Spinal cord (tissue), 10 donors: ENCODE measurements around the gene USP11. TPM values are rescaled to one million over a fixed set of nuclear protein-coding genes. Genes with fewer than 3 reads are reported as not detected.

ENCODE experiments used
- DNase-seq, 6 donors: peaks; one replicate each; pipeline versions ENCODE4 v3.0.0 to v3.0.0-alpha.2; 2013 to 2015; ENCODE audit warnings: low spot score in 6 of 6, low read depth in 4 of 6
- H3K27ac ChIP-seq: one replicate; pipeline ENCODE4 v1.5.1; 2013; ENCODE audit warnings: low read depth, low read length, control low read depth
- H3K27me3 ChIP-seq: one replicate; pipeline ENCODE4 v1.6.1; 2013; ENCODE audit warnings: low read length; ENCODE audit not compliant: control insufficient read depth, insufficient read depth
- H3K36me3 ChIP-seq: one replicate; pipeline ENCODE4 v1.6.1; 2013; ENCODE audit warnings: low read length; ENCODE audit not compliant: control insufficient read depth, insufficient read depth
- H3K4me1 ChIP-seq: one replicate; pipeline ENCODE4 v1.6.1; 2013; ENCODE audit warnings: low read length; ENCODE audit not compliant: control insufficient read depth, insufficient read depth
- H3K4me3 ChIP-seq: one replicate; pipeline ENCODE4 v1.5.1; 2013; ENCODE audit warnings: low read depth, low read length, control low read depth
- H3K9me3 ChIP-seq: one replicate; pipeline ENCODE4 v1.6.1; 2013; ENCODE audit warnings: low read length; ENCODE audit not compliant: control insufficient read depth, insufficient read depth
- WGBS: methylation state at CpG from one replicate; pipeline ENCODE4 v1.1.5; 2013; ENCODE audit warnings: missing lambda C conversion rate; ENCODE audit not compliant: insufficient coverage; 5-methylcytosine and 5-hydroxymethylcytosine counted together
- polyA plus RNA-seq, 2 donors: library from polyadenylated mRNA; unstranded; fragments of 120-200 nt; gene quantifications; one replicate each; pipeline ENCODE4 v1.2.1, GENCODE V29; 2013; ENCODE audit not compliant: insufficient read length in 2 of 2
- total RNA-seq, 2 donors: library from RNA; depleted of rRNA in 1 of 2; stranded (reverse); fragments of 120-200 nt in 1 of 2; fragments of >200 nt in 1 of 2; gene quantifications; one replicate each; pipeline versions ENCODE4 v1.2.3 to v1.2.4, GENCODE V29; 2013 to 2014
- donor health status: healthy.

Gene USP11
- total and polyA plus RNA-seq, 4 donors = 75.4 to 251 (median 201) TPM

GRCh38 chrX:47191806-47192401 is 40.9 kb upstream of the USP11 start:
- peak overlapping the region; percentile 62 for H3K4me3 ChIP-seq
- no peak overlapping the region for H3K27ac ChIP-seq
- no peak for DNase-seq
- H3K36me3 ChIP-seq = peaks cover 12% of the 10 kb centered on the region
- WGBS = 36% methylated on average over 7 of the region's 16 CpGs
- H3K4me1 ChIP-seq = peaks cover 47% of the 10 kb centered on the region
- H3K27me3 ChIP-seq = peaks cover 29% of the 10 kb centered on the region
- no peaks in the 10 kb centered on the region for H3K9me3 ChIP-seq

DNA sequence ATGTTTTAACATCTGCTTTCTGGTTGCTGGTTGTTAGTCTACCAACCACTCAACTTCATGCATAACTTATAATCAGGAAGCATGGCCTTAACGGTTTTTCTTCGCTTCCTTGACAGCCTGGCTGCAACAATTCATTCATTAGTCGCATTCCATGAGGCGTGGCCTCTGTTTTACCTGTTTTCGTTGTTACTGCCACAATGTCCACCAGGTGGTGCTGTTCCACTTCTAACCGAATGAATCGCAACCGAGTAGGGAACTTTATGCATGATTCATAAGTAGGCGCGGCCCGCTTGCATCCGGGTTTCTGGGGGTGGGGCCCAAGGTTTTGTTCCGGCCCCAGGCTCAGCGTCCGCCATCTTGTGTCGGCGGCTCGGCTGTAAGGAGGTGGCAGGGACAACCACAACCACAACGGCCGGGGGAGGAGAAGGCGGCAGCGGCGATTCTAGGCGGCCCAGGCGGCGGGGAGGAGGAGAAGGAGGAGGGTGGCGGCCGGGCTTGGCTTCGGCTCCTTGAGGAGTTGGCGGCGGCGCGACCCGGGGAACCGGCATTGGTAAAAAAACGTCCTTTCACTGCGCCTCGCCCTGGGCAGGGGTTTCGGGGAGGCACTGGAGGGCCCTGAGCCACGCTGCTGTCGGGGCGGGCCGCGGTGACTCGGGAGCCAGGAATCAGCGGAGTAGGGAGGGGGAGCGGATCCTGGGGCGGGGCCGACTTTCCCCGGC is 39.2 kb upstream of the USP11 start, which contains the start of gene UBA1:
Gene UBA1 (plus strand): TSS at position 355 of the 719 bp plus-strand sequence. CDS start 4,974 bp downstream, outside the sequence.
- Histone ChIP-seq H3K4me1 (peaks cover 55% of the 10 kb centered on the region), H3K9me3 (no peaks in the 10 kb centered on the region), H3K27ac (peak within 1 kb of the TSS; percentile 91), H3K36me3 (peaks cover 16% of the 10 kb centered on the region), H3K27me3 (peaks cover 22% of the 10 kb centered on the region), H3K4me3 (peak within 1 kb of the TSS; percentile 88)
- WGBS = under 1% methylated on average over 50 of the region's 50 CpGs
- DNase-seq = peak; percentile 78 to 99 (median 98)

- no peaks in the 10 kb centered on the region for H3K9me3 ChIP-seq
- H3K27me3 ChIP-seq = peaks cover 20% of the 10 kb centered on the region
- peaks cover 23% of the 10 kb centered on the region for H3K36me3 ChIP-seq
- WGBS = 11% methylated on average over 14 of the region's 14 CpGs
- H3K4me3 ChIP-seq = peak overlapping the region; percentile 88
- H3K4me1 ChIP-seq = peaks cover 55% of the 10 kb centered on the region
- H3K27ac ChIP-seq = peak overlapping the region; percentile 91
- peak in 1 of 6 donors; percentile 16 for DNase-seq
Measured at GRCh38 chrX:47194194-47194787, 38.5 kb upstream of the USP11 start.

DNA sequence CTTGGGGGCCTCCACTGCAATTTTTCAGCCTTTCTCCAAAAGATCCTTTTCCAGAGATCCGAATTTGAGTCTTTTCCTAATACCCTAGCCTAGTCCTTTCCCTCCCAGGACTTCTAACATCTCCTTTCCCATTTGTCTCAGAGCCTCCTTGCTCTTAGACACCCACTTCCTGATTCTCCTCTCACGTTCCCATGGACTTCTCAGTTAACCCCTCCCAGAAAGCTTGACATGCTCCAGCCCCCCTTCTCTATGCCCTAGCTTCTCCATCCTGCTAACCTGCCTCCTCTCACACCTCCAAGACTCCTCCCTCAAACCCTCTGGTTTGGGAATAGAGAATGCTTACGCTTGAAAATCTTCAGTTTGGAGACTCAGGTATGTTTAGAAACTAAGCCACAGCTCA is 36.7 kb upstream of the USP11 start:
- no peak for DNase-seq
- Histone ChIP-seq H3K9me3 (no peaks in the 10 kb centered on the region), H3K27ac (no peak overlapping the region), H3K36me3 (peaks cover 41% of the 10 kb centered on the region), H3K27me3 (peaks cover 7% of the 10 kb centered on the region), H3K4me1 (peaks cover 44% of the 10 kb centered on the region), H3K4me3 (no peak overlapping the region)
- WGBS = 64% methylated on average over 2 of the region's 3 CpGs

DNA sequence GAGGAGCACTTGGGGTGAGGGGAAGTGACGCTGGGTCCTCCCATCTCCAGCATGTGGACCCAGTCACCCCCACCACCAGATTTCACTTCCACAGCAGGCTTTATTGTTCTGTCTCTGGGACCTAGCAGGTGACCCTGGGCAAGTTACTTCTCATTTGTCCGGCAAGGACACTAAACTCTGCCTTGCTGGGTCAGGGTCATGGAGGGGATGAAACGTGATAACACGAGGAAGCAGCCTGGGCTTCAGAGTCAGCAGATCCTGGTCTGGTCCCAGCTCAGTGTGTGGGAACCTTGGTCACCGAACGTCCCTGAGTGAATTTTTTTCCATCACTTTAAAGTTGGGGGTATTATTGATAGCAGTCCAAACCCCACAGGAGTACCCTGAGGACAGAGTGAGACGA is 35.3 kb upstream of the USP11 start:
- WGBS = 66% methylated on average over 5 of the region's 7 CpGs
- no peak for DNase-seq
- H3K4me3 ChIP-seq = no peak overlapping the region

DNA sequence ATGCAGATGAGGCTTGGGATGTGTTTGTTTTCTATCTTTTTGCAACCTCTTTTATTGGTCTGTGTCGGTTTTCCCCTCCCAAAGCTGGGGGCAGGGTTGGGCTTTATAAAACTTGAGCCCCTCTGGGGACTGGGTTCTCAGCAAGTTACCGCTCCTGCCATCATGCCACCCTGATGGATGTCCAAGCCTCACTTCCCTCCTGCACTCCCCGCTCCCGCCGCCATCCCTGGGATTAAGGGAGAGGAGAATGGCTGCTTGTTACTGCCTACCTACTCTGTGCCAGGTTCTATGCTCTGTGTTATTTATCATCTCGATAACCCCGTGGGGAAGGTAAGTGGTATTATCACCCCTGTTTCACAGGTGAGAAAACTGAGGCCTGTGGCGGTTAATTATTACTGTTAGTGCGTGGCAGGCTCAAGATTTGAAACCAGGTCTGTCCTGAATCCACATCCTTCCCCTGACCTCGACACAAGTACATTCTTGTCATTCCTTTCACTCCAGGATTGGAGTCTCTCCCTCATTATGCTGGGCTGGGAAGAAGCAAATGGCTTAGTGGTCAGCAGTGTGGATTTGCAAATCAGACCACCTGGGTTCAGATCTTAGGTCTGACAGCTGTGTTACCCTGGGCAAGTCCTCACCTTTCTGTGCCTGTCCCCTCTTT is 34.7 kb upstream of the USP11 start:
- Histone ChIP-seq H3K4me1 (peaks cover 34% of the 10 kb centered on the region), H3K27ac (no peak overlapping the region), H3K9me3 (no peaks in the 10 kb centered on the region), H3K27me3 (no peaks in the 10 kb centered on the region), H3K36me3 (peaks cover 62% of the 10 kb centered on the region), H3K4me3 (no peak overlapping the region)
- no CpG with 5 or more reads among the region's 10 CpGs for WGBS
- DNase-seq = no peak

More for the DNA sequence above, 35.3 kb upstream of the USP11 start:
- Histone ChIP-seq H3K9me3 (no peaks in the 10 kb centered on the region), H3K27me3 (no peaks in the 10 kb centered on the region), H3K27ac (no peak overlapping the region), H3K4me1 (peaks cover 38% of the 10 kb centered on the region), H3K36me3 (peaks cover 55% of the 10 kb centered on the region)

- peaks cover 31% of the 10 kb centered on the region for H3K4me1 ChIP-seq
- H3K36me3 ChIP-seq = peaks cover 67% of the 10 kb centered on the region
- WGBS = 98% methylated on average over 8 of the region's 15 CpGs
- H3K27ac ChIP-seq = no peak overlapping the region
- DNase-seq = no peak
- H3K9me3 ChIP-seq = no peaks in the 10 kb centered on the region
- H3K27me3 ChIP-seq = peaks cover 2% of the 10 kb centered on the region
- H3K4me3 ChIP-seq = no peak overlapping the region
Measured at GRCh38 chrX:47198687-47199080, 34.1 kb upstream of the USP11 start.

DNA sequence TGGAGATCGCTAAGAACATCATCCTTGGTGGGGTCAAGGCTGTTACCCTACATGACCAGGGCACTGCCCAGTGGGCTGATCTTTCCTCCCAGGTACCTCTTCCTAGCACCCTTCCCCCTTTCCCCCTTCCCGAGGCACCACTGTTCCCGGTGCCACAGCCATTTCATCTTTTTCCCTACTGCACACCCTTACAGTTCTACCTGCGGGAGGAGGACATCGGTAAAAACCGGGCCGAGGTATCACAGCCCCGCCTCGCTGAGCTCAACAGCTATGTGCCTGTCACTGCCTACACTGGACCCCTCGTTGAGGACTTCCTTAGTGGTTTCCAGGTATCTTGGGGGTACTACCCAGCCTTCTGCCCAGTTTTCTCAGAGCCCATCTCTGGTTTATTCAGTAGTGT is 33.5 kb upstream of the USP11 start:
- peaks cover 31% of the 10 kb centered on the region for H3K4me1 ChIP-seq
- peaks cover 2% of the 10 kb centered on the region for H3K27me3 ChIP-seq
- no peak for DNase-seq
- no peaks in the 10 kb centered on the region for H3K9me3 ChIP-seq
- 95% methylated on average over 10 of the region's 10 CpGs for WGBS
- H3K36me3 ChIP-seq = peaks cover 73% of the 10 kb centered on the region
- no peak overlapping the region for H3K4me3 ChIP-seq
- no peak overlapping the region for H3K27ac ChIP-seq

DNA sequence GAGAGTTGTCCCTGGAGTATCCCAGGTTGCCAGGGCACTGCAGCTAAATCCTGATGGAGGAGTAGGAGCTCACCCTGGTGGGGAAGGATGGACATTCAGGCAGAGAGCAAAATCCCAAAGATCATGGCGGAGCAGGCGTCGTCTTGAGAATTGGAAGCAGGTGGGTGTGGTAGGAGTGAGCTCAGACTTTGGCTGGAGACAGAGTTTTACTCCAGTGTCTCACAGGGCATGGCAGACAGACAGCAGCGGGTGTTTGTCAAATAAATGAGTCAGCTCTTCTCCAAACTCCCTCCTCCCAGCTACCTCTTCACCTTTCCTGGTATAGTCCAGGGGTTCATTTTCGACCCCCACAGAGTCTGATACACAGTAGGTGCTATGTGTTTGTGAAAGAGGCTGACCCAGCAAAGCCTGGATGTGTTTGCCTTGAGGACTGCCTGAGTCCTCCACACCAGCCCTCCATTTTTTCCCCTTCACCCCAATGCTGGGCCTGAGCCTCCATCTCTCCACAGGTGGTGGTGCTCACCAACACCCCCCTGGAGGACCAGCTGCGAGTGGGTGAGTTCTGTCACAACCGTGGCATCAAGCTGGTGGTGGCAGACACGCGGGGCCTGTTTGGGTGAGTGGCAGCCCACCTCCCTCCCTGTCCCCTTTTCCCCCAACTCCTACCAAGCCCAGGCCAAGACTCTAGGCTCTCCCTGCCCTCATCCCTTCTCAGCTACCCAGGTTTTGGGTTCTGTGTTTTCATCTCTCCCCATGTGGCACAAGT is 32.2 kb upstream of the USP11 start:
- 96% methylated on average over 5 of the region's 9 CpGs for WGBS
- Histone ChIP-seq H3K27ac (no peak overlapping the region), H3K27me3 (peaks cover 2% of the 10 kb centered on the region), H3K4me3 (no peak overlapping the region), H3K9me3 (no peaks in the 10 kb centered on the region), H3K36me3 (peaks cover 80% of the 10 kb centered on the region), H3K4me1 (peaks cover 18% of the 10 kb centered on the region)
- peak in 1 of 6 donors; percentile 30 for DNase-seq
